Measurements from ENCODE around the gene COL4A2.
"Not testable (repeated sequence)": the region's sequence is repeated elsewhere in the genome, so short reads cannot be mapped to it uniquely, and the experiment has no call there.

Gene COL4A2

DNA sequence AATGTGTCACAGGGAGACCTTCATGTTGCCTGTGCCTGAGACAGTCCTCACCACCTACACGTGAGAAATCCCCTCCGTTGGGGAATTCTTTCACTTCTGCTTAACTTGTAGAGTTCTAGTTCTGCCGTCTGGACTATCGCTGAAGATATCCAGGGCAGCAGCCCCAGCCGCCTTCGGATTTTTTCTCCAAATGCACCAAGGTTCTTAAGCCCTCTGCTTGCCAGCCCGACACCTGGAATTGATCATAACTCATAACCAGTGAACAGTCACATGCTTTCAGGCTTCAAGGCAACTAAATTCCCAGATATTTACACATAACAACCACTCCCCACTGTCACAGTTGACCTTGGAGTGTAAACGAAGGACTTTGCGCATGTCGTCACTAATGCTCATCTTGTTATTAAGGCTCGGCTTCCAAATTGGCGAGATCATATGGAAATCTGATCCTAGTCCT is 140.0 kb downstream of the COL4A2 start:
- FAIRE-seq = no peak
- DNase-seq (ENCODE audit: insufficient read length, low spot score) = no peak
- TF ChIP-seq POLR2A (IDR thresholded peaks at IDR 0.05; ENCODE audit: low read depth, low read length) = no peak

DNA sequence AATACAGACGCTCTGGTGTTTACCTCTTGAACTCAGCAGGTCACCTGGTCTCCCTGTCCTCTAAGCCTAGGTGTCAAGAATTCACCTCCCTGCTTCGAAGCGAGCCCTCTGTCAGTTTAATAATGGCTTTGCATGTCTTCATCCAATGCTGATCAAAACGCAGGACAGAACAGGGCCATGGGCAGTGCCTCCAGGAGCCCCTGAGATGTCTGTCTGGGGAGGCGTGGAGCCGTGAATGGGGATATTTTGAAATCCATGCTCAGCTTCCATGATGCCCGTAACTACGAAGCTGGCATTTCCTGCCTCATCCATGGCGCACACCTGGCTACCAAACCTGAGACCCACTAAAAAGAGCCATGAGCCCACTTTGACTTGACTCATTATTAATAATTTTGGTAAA is 140.7 kb downstream of the COL4A2 start:
- DNase-seq (ENCODE audit: insufficient read length, low spot score) (no peak), FAIRE-seq (no peak)
- TF ChIP-seq POLR2A (IDR thresholded peaks at IDR 0.05; ENCODE audit: low read depth, low read length) = no peak

DNA sequence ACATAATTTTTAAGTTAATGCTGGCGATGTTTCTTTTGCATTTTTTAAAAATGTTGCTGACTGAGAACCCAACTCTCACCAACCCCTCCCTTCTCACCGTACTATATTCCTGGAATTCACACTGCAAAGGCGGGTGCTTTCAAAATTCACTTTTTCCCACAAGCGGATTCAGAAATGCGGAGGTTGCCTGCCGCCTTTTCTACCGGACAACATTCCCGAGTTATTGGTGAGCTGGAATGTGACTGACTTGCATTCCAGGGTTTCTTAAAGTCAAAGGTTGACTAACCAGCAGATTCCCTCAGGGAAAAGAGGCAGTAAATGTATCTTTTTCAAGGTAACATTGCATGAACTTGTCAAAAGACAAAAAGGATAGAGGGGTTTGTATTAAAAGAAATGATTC is 141.1 kb downstream of the COL4A2 start:
- FAIRE-seq (peak; percentile 89), DNase-seq (ENCODE audit: insufficient read length, low spot score) (peak; percentile 82)
- no peak for TF ChIP-seq POLR2A (IDR thresholded peaks at IDR 0.05; ENCODE audit: low read depth, low read length)

DNA sequence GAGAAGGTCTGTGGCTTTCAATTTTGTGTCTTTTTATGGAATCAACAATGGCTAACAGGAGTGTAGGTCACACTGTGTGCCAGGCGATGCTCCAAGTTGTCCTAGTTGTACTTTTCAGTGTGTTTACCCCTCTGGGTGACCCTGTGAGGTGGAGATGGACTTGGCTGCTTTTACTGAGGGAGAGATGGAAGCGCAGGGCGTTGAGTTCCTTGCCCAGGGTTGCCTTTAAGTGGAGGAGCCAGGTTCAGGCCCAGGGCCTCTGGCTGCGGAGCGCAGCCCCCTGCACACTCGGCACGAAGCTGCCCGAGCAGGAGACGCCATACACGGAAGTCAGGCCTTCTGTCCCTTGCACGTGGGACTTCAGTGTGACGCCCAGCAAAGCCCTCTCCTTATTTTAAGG is 141.6 kb downstream of the COL4A2 start:
- DNase-seq (ENCODE audit: insufficient read length, low spot score) (no peak), FAIRE-seq (no peak)
- no peak for TF ChIP-seq POLR2A (IDR thresholded peaks at IDR 0.05; ENCODE audit: low read depth, low read length)

DNA sequence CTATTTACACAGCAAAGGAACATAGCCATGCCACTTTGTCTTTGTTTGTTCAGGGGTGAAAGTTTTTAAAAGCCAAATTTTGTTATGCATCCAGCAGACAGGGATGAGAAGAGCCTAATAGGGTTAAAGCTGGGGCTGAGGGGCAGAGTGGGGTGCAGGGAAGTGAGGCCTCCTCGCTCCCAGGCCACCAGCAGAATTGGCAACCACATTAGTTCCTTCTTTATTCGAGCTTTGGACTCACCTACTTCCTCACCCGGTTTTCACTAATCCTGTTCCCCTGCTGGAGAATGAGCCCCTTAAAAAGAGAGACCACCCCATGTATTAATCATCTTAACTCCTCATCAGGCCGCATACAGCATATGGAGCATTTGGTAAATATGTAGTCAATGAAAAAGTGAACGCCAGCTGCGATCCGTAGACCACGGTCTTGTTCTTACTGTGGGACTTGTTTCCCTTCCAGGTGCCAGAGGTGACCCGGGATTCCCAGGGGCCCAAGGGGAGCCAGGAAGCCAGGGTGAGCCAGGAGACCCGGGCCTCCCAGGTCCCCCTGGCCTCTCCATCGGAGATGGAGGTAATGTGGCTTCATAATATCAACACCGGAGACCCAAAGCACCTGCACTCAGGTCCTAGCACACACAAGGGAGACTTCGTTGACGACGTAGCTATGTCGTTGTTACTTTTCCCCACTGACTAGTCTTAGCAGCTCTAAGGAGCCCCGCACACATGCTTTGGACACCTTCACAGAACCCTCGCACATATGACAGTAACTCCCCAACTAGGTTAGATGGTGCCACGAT is 142.3 kb downstream of the COL4A2 start:
- TF ChIP-seq POLR2A (IDR thresholded peaks at IDR 0.05; ENCODE audit: low read depth, low read length) = no peak
- DNase-seq (ENCODE audit: insufficient read length, low spot score) = no peak
- FAIRE-seq = no peak

DNA sequence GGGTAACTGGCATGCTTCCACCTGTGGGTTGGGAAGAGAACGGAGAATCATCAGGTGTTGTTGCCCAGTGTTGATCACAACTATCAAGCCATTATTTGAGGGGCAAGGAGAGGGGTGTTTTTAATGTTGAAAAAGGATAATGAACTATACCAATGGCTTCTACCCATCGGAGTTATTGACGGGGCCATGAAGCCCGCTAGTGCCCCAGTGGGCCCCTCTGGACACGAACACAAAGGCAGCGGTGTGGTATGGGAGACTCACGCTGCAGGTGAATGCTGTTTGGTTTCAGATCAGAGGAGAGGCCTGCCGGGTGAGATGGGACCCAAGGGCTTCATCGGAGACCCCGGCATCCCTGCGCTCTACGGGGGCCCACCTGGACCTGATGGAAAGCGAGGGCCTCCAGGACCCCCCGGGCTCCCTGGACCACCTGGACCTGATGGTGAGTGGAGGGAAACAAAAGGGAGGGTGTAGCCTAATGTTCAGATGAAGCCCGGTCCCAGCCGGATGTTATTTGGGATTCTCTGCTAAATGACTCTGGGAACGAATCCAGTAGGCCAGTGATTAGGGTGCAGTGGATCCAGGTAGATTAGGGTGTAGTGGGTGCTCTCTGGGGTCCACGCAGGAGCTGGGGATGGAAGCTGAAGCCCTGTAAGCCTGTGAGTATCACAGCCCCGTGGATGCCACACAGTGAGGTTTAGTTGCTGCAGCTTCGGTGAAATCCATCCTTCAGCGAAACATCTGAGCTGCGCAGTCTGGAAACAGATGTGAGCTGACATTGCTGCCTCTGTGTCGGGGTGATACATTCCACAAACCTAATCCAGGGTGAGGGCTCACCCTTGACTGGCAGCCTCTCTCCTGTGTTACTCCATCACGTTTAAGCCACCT is 143.2 kb downstream of the COL4A2 start:
- DNase-seq (ENCODE audit: insufficient read length, low spot score) (no peak), FAIRE-seq (no peak)
- no peak for TF ChIP-seq POLR2A (IDR thresholded peaks at IDR 0.05; ENCODE audit: low read depth, low read length)

DNA sequence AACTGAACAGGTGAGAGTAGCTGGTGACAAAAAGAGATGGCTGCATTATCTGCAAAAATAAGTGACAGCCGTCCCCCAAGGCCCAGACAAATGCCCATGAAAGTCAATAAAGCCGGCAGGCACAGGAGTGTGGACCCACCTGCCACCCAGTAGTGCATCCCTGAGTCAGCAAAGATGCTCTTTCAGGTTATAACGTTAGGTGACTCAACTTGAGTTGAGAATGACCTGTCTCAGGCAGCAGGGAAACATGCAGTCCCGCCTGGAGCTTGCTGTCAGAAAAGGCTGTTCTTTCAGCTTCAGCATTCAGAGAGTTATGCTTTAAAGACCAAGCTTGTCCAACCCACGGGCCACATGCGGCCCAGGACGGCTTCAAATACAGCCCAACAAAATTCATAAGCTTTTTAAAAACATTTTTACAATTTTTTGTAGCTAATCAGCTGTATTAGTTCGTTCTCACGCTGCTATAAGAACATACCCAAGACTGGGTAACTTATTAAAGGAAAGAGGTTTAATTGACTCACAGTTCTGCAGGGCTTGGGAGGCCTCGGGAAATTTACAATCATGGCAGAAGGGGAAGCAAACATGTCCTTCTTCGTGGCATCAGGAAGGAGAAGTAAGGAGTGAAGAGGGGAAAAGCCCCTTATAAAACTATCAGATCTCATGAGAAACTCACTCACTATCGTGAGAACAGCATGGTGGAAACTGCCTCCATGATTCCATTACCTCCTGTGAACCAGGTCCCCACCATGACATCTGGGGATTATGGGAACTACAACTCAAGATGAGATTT is 144.1 kb downstream of the COL4A2 start:
- TF ChIP-seq POLR2A (IDR thresholded peaks at IDR 0.05; ENCODE audit: low read depth, low read length) = no peak
- FAIRE-seq (no peak), DNase-seq (ENCODE audit: insufficient read length, low spot score) (no peak)

DNA sequence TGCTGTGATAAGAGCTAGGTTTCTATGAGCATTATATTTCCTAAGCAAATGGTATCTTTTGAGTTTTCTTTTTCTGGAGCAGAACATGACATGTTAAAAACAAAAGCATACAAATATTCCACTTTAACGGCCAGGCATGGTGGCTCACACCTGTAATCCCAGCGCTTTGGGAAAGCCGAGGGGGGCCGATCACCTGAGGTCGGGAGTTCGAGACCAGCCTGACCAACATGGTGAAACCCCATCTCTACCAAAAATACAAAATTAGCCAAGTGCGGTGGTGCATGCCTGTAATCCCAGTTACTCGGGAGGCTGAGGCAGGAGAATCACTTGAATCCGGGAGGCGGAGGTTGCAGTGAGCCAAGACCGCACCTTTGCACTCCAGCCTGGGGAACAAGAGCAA is 146.0 kb downstream of the COL4A2 start:
- FAIRE-seq = not testable (repeated sequence)

DNA sequence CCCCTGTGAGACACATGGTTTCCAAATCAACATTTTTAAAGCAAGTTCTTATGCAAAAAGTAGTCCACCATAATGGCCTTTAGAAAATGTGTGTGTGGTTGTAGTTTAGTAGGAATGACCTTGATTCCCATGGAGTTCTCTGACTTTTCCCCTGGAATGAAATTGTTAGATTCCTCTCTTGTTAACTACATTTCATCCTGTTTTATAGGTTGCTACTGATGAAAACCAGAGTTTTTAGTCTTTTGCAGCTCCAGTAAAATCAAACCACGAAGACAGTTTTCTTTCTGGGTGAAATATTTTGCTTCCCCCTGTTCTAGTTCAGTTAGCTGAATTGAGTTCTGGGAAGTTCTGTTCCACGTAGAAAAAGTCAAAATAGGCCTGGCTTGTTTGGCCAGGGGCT is 146.7 kb downstream of the COL4A2 start:
- no peak for TF ChIP-seq POLR2A (IDR thresholded peaks at IDR 0.05; ENCODE audit: low read depth, low read length)
- no peak for DNase-seq (ENCODE audit: insufficient read length, low spot score)
- peak; percentile 33 for FAIRE-seq

More for the DNA sequence above, 146.0 kb downstream of the COL4A2 start:
- not testable (repeated sequence) for DNase-seq (ENCODE audit: insufficient read length, low spot score)

DNA sequence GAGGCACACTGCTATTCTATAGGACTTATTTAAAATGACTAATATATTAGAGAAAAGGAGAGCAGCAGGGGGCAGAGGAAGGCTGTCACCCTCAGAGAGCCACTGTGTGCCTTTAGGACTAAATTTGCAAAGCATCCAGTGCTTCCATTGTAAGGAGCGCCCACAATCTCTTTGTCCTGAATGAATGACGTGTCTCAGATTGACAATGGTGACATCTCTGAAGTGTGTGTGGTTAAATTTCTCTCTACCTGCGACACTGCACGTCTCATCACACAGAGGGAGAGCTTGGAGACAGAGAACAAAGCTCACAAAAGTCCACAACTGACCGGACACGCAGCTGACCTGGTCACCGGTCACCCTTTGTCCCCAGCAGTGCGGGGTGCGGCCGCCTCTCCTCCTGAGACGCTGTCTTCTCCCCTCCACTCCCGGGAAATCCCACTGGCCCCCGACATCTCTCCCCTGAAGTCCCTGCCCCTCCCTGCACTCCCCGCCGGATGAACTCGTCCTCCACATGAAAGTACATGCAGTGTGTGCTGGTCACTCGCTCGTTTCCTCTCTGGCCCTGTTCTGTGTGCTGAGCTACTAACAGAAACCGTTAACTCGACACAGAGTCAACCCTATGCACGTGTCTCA is 147.3 kb downstream of the COL4A2 start:
- FAIRE-seq = no peak

DNA sequence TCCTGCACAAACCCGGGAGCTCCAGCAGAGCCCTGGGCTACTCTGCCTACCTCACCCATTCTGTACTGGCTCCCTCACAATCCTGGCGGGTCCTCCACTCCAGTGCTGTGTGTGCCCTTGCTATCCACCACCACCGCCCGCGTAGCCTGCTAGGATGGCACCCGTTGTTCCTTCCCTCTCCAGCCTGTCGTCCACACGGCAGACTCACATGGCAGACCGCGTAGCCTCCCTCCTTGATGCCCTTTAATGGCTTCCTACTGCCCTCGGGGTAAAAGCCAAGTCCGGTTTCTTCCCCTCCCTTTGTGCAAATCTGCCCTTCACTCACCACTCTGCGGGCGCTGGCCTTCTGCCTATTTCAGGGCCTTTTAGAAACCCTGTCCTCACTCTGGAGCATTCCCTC is 147.9 kb downstream of the COL4A2 start:
- DNase-seq (ENCODE audit: insufficient read length, low spot score) (no peak), FAIRE-seq (no peak)
- TF ChIP-seq POLR2A (IDR thresholded peaks at IDR 0.05; ENCODE audit: low read depth, low read length) = no peak

More for the DNA sequence above, 147.3 kb downstream of the COL4A2 start:
- TF ChIP-seq POLR2A (IDR thresholded peaks at IDR 0.05; ENCODE audit: low read depth, low read length) = no peak
- DNase-seq (ENCODE audit: insufficient read length, low spot score) = no peak

DNA sequence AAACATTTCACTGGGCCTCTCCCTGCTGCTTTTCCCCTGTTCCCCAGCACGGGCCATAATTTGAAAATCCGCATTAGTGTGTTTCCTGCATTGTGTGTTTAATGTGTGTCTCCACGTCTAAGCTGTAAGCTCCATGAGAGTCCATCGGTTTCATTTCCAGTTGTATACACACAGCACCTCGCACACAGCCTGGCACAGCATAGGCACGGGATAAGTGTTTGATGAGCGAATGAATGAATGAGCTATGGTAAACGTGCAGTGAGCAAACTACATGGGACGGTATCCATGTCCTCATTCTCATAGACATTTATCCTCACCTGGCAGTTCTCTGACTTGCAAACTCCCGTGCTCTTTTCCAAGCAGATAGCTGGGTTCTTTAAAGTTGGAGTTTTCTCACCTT is 148.4 kb downstream of the COL4A2 start:
- no peak for DNase-seq (ENCODE audit: insufficient read length, low spot score)
- TF ChIP-seq POLR2A (IDR thresholded peaks at IDR 0.05; ENCODE audit: low read depth, low read length) = no peak
- no peak for FAIRE-seq

DNA sequence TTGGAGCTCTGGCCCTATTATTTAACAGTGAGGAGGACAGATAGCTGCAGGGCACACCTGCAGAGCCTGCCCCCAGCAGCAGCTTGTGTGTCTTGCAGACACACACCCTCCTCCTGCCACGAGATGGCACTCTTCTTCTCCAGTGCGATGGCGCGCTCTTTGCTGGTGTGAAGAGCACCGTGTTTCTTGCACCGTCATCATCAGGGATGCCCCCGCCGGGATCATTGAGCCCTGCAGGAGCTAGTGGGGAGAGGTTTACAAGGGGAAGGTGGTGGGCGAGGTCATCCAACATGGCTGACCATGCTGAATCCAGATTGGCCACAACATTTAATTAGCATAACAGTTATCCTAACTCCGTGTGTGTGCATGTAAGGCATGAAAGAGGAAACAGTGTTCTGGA is 148.9 kb downstream of the COL4A2 start:
- peak; percentile 99 for DNase-seq (ENCODE audit: insufficient read length, low spot score)
- no peak for TF ChIP-seq POLR2A (IDR thresholded peaks at IDR 0.05; ENCODE audit: low read depth, low read length)
- peak; percentile 99 for FAIRE-seq
